GM12878 (cell line): Measurements from ENCODE around the gene RNF183. TPM values are rescaled to one million over a fixed set of nuclear protein-coding genes. Genes with fewer than 3 reads are reported as not detected.

Experiments used
- BACH1 ChIP-seq: fragments of 450-650 bp; IDR thresholded peaks from 2 replicates; pipeline ENCODE4 v1.6.1; 2017; ENCODE audit warnings: mild to moderate bottlenecking, borderline replicate concordance
- BHLHE40 ChIP-seq, 2 experiments: fragments of 450-650 bp in 1 of 2; IDR thresholded peaks; 2 replicates each; pipeline ENCODE4 v1.6.1; 2011 to 2017; ENCODE audit warnings: low read depth in 2 of 2, borderline replicate concordance in 1 of 2, improper control_type of control experiment in 1 of 2, low read length in 1 of 2, mild to moderate bottlenecking in 1 of 2
- BMI1 ChIP-seq: fragments of 450-650 bp; IDR thresholded peaks from 2 replicates; pipeline ENCODE4 v1.6.1; 2016; ENCODE audit warnings: mild to moderate bottlenecking, moderate library complexity, borderline replicate concordance
- CHD1 ChIP-seq: IDR thresholded peaks from 2 replicates; pipeline ENCODE4 v1.6.1; 2012; ENCODE audit warnings: low read depth, low read length, improper control_type of control experiment
- E2F4 ChIP-seq: IDR thresholded peaks from 2 replicates; pipeline ENCODE4 v1.6.1; 2012; ENCODE audit warnings: low read depth, low read length, improper control_type of control experiment
- EED ChIP-seq: sonication (generic); IDR thresholded peaks from 2 replicates; pipeline ENCODE4 v1.6.1; 2016; ENCODE audit warnings: antibody characterized with exemption, low read depth
- IKZF2 ChIP-seq, 2 experiments: fragments of 450-650 bp; IDR thresholded peaks; 2 replicates each; pipeline ENCODE4 v1.6.1; 2017; ENCODE audit warnings: mild to moderate bottlenecking in 2 of 2, moderate library complexity in 2 of 2
- JUNB ChIP-seq: IDR thresholded peaks from 2 replicates; pipeline ENCODE4 v1.6.1; 2016; ENCODE audit warnings: antibody characterized with exemption, mild to moderate bottlenecking
- MEF2B ChIP-seq: fragments of 450-650 bp; IDR thresholded peaks from 2 replicates; pipeline ENCODE4 v1.6.1; 2018; ENCODE audit warnings: mild to moderate bottlenecking, moderate library complexity; ENCODE audit not compliant: partially characterized antibody, poor library complexity, severe bottlenecking
- POLR2AphosphoS5 ChIP-seq: IDR thresholded peaks from 2 replicates; pipeline ENCODE4 v1.6.1; 2011; ENCODE audit warnings: mild to moderate bottlenecking, low read length, inconsistent platforms
- SREBF2 ChIP-seq: IDR thresholded peaks from 2 replicates; pipeline ENCODE4 v1.6.1; 2012; ENCODE audit warnings: mild to moderate bottlenecking, low read length
- SUPT20H ChIP-seq: IDR thresholded peaks from 2 replicates; pipeline ENCODE4 v1.6.1; 2011; ENCODE audit warnings: low read depth, mild to moderate bottlenecking, low read length, moderate library complexity, borderline replicate concordance; ENCODE audit not compliant: control insufficient read depth
- TCF3 ChIP-seq: IDR thresholded peaks from 2 replicates; pipeline ENCODE4 v1.6.1; 2012; ENCODE audit warnings: low read depth, mild to moderate bottlenecking, low read length, borderline replicate concordance; ENCODE audit not compliant: insufficient read depth
- ZNF217 ChIP-seq: fragments of 450-650 bp; IDR thresholded peaks from 2 replicates; pipeline ENCODE4 v1.6.1; 2017; ENCODE audit warnings: antibody characterized with exemption, mild to moderate bottlenecking
- ZNF24 ChIP-seq: fragments of 450-650 bp; IDR thresholded peaks from 2 replicates; pipeline ENCODE4 v1.6.1; 2017; ENCODE audit warnings: antibody characterized with exemption, mild to moderate bottlenecking
- polyA plus RNA-seq, 11 experiments: library from polyadenylated mRNA; depleted of rRNA in 4 of 11; unstranded in 6 of 11; stranded (reverse) in 5 of 11; fragments of >200 nt; fragmentation: Nextera tagmentation in 4 of 11; fragmentation: Illumina TruSeq in 1 of 11; extraction: Ambion mirVana in 4 of 11; extraction: Trizol in 1 of 11; gene quantifications; 1 replicate in 1 of 11; 2 replicates in 10 of 11; pipeline versions ENCODE4 v1.2.1 to v1.2.3, GENCODE V29; 2011 to 2016; ENCODE audit warnings: inconsistent platforms in 2 of 11, missing spikeins in 2 of 11, low read depth in 1 of 11
- total RNA-seq, 4 experiments: library from RNA; depleted of rRNA in 3 of 4; stranded (reverse); fragments of >200 nt in 3 of 4; fragmentation: Illumina TruSeq in 1 of 4; extraction: Trizol in 1 of 4; gene quantifications; 2 replicates each; pipeline versions ENCODE4 v1.2.1 to v1.2.3, GENCODE V29; 2013 to 2021
- TF ChIP-seq, protein P1 (sequence below): fragments of 450-650 bp; IDR thresholded peaks from 2 replicates; pipeline ENCODE4 v1.6.1; 2018; ENCODE audit warnings: mild to moderate bottlenecking, low read depth, moderate library complexity; ENCODE audit not compliant: partially characterized antibody
- TF ChIP-seq, protein P2 (sequence below): fragments of 450-650 bp; conservative IDR thresholded peaks from 2 replicates; pipeline ENCODE4 v1.6.1; 2017; ENCODE audit warnings: mild to moderate bottlenecking, moderate library complexity
- TF ChIP-seq, protein P3 (sequence below): fragments of 150-350 bp; IDR thresholded peaks from 2 replicates; pipeline ENCODE4 v1.6.1; 2016; ENCODE audit warnings: low read depth, low read length

The RNF183 gene
- total and polyA plus RNA-seq, 10 of the 15 experiments (the other 5 are each of a cell fraction or from before 2014, with no cell fraction given): 0.03 to 0.26 (median 0.07) TPM; not detected in 6

- peak in 1 of 2 experiments; percentile 45; a peak in 1 of 4 replicates for TF ChIP-seq IKZF2 (IDR thresholded peaks at IDR 0.05)
- TF ChIP-seq SUPT20H: no peak
- TF ChIP-seq CHD1: no peak
- TF ChIP-seq ZNF217: no peak
- peak; percentile 91 for TF ChIP-seq BMI1
- no peak for TF ChIP-seq E2F4
- TF ChIP-seq, protein P1, sequence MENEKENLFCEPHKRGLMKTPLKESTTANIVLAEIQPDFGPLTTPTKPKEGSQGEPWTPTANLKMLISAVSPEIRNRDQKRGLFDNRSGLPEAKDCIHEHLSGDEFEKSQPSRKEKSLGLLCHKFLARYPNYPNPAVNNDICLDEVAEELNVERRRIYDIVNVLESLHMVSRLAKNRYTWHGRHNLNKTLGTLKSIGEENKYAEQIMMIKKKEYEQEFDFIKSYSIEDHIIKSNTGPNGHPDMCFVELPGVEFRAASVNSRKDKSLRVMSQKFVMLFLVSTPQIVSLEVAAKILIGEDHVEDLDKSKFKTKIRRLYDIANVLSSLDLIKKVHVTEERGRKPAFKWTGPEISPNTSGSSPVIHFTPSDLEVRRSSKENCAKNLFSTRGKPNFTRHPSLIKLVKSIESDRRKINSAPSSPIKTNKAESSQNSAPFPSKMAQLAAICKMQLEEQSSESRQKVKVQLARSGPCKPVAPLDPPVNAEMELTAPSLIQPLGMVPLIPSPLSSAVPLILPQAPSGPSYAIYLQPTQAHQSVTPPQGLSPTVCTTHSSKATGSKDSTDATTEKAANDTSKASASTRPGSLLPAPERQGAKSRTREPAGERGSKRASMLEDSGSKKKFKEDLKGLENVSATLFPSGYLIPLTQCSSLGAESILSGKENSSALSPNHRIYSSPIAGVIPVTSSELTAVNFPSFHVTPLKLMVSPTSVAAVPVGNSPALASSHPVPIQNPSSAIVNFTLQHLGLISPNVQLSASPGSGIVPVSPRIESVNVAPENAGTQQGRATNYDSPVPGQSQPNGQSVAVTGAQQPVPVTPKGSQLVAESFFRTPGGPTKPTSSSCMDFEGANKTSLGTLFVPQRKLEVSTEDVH: no peak
- no peak for TF ChIP-seq JUNB
- 0 out of 2 replicates have a peak, but pooled peaks have one; percentile 15 for TF ChIP-seq BACH1
- TF ChIP-seq, protein P2, sequence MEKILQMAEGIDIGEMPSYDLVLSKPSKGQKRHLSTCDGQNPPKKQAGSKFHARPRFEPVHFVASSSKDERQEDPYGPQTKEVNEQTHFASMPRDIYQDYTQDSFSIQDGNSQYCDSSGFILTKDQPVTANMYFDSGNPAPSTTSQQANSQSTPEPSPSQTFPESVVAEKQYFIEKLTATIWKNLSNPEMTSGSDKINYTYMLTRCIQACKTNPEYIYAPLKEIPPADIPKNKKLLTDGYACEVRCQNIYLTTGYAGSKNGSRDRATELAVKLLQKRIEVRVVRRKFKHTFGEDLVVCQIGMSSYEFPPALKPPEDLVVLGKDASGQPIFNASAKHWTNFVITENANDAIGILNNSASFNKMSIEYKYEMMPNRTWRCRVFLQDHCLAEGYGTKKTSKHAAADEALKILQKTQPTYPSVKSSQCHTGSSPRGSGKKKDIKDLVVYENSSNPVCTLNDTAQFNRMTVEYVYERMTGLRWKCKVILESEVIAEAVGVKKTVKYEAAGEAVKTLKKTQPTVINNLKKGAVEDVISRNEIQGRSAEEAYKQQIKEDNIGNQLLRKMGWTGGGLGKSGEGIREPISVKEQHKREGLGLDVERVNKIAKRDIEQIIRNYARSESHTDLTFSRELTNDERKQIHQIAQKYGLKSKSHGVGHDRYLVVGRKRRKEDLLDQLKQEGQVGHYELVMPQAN: peak; percentile 89; the same call in 1 of the 2 replicates
- TF ChIP-seq TCF3: no peak
- no peak for TF ChIP-seq SREBF2
- TF ChIP-seq POLR2AphosphoS5: peak; percentile 81
- peak; percentile 34 for TF ChIP-seq MEF2B
- TF ChIP-seq, protein P3, sequence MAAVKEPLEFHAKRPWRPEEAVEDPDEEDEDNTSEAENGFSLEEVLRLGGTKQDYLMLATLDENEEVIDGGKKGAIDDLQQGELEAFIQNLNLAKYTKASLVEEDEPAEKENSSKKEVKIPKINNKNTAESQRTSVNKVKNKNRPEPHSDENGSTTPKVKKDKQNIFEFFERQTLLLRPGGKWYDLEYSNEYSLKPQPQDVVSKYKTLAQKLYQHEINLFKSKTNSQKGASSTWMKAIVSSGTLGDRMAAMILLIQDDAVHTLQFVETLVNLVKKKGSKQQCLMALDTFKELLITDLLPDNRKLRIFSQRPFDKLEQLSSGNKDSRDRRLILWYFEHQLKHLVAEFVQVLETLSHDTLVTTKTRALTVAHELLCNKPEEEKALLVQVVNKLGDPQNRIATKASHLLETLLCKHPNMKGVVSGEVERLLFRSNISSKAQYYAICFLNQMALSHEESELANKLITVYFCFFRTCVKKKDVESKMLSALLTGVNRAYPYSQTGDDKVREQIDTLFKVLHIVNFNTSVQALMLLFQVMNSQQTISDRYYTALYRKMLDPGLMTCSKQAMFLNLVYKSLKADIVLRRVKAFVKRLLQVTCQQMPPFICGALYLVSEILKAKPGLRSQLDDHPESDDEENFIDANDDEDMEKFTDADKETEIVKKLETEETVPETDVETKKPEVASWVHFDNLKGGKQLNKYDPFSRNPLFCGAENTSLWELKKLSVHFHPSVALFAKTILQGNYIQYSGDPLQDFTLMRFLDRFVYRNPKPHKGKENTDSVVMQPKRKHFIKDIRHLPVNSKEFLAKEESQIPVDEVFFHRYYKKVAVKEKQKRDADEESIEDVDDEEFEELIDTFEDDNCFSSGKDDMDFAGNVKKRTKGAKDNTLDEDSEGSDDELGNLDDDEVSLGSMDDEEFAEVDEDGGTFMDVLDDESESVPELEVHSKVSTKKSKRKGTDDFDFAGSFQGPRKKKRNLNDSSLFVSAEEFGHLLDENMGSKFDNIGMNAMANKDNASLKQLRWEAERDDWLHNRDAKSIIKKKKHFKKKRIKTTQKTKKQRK: no peak
- TF ChIP-seq BHLHE40 (IDR thresholded peaks at IDR 0.05; ENCODE audit: borderline replicate concordance in 1 of 2, low read depth in 2 of 2, low read length in 1 of 2): peak in 1 of 2 experiments; percentile 73; a peak in 2 of 4 replicates
- peak; percentile 50; the same call in 1 of the 2 replicates for TF ChIP-seq ZNF24
- TF ChIP-seq EED: no peak; the same call in 1 of the 2 replicates
These were observed 37.0 kb upstream of the RNF183 start, which contains the start of gene WDR31 (continued) for GRCh38 chr9:113340011-113340699.
